Spleen (tissue), 7 donors: ENCODE data around the gene AKAP3.

Experiments
- POLR2A ChIP-seq, 3 donors: fragments of 450-650 bp; IDR thresholded peaks; one replicate each; pipeline ENCODE4 v1.5.1; 2017; ENCODE audit warnings: antibody characterized with exemption in 3 of 3, mild to moderate bottlenecking in 1 of 3
- POLR2AphosphoS5 ChIP-seq, 3 donors: sonication (generic); formaldehyde crosslinking; IDR thresholded peaks; one replicate each; pipeline ENCODE4 v1.5.1; 2017; ENCODE audit warnings: antibody characterized with exemption in 3 of 3
- TF ChIP-seq, protein P1 (sequence below), 11 experiments: fragments of 200-600 bp in 7 of 11; fragments of 450-650 bp in 4 of 11; sonication (generic) in 4 of 11; IDR thresholded peaks in 8 of 11; conservative IDR thresholded peaks in 3 of 11; 1 replicate in 7 of 11; 2 replicates in 4 of 11; pipeline versions ENCODE4 v1.4.0 to v1.8.0; 2016 to 2021; ENCODE audit warnings: antibody characterized with exemption in 11 of 11, inconsistent platforms in 4 of 11, mild to moderate bottlenecking in 1 of 11
- donor health status: DM: no; HTN: no; CAD: no; lungs with moderate emphysema.
- donor health status: DM: no; HTN: no; CAD: no.
- donor health status: DM: no; HTN: no; CAD: no.

DNA sequence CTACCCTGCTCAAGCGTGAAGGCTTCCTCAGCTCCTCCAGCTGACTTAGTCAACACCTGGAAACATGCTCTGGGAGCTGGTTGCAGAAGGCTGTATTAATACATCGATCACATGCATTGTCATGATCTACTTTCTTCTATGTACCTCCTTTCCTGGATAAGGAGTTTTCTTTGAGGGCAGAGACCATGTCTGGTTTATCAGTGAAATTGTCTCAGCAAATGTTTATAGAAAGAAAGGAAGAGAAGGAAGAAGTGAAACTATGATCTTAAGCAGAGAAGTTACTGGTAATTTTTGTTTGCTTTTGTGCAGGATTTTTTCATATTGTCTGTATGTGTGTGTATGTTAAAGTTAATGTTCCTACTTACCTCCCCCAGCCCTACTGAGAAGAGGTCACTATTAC lies 82.4 kb downstream of the AKAP3 start:
- TF ChIP-seq, protein P1, sequence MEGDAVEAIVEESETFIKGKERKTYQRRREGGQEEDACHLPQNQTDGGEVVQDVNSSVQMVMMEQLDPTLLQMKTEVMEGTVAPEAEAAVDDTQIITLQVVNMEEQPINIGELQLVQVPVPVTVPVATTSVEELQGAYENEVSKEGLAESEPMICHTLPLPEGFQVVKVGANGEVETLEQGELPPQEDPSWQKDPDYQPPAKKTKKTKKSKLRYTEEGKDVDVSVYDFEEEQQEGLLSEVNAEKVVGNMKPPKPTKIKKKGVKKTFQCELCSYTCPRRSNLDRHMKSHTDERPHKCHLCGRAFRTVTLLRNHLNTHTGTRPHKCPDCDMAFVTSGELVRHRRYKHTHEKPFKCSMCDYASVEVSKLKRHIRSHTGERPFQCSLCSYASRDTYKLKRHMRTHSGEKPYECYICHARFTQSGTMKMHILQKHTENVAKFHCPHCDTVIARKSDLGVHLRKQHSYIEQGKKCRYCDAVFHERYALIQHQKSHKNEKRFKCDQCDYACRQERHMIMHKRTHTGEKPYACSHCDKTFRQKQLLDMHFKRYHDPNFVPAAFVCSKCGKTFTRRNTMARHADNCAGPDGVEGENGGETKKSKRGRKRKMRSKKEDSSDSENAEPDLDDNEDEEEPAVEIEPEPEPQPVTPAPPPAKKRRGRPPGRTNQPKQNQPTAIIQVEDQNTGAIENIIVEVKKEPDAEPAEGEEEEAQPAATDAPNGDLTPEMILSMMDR (IDR thresholded peaks at IDR 0.05 in 8 of 11, conservative IDR thresholded peaks at IDR 0.05 in 3 of 11), result no peak
- TF ChIP-seq POLR2A (IDR thresholded peaks at IDR 0.05), result no peak
- no peak for TF ChIP-seq POLR2AphosphoS5 (IDR thresholded peaks at IDR 0.05)
